K562 (cell line): ENCODE measurements around the gene RCOR2. TPM values are rescaled to one million over a fixed set of nuclear protein-coding genes. Genes with fewer than 3 reads are reported as not detected.

ENCODE experiments used
- ATAC-seq: fragments of 200-7000 bp; cut with Tn5 transposase; 3 replicates; pipeline ENCODE4 v1.9.1; 2020; ENCODE audit warnings: moderate library complexity
- BruUV-seq: library from RNA; stranded (reverse); fragments of 400-500 nt; replicated peaks from 2 replicates; lab custom pipeline; 2021; lab: Mats Ljungman, UMichigan
- CTCF ChIA-PET: fragments of 300-600 bp; formaldehyde crosslinking; extraction: SDS; loops from one replicate; lab custom pipeline; 2021; ENCODE audit warnings: low intra/inter-chr PET ratio; lab: Yijun Ruan, JAX
- POLR2A ChIA-PET: fragments of 300-600, 350-650 bp; sonication (Branson Sonifier 250); formaldehyde crosslinking; extraction: SDS; loops from one replicate; lab custom pipeline; 2021; ENCODE audit warnings: antibody characterized with exemption, inconsistent platforms; lab: Yijun Ruan, JAX
- DNase-seq, 4 experiments: peaks; one replicate each; pipeline versions ENCODE4 v3.0.0 to v3.0.0-alpha.2; 2011 to 2018; ENCODE audit warnings: low spot score in 3 of 4, mixed read lengths in 3 of 4; ENCODE audit errors: extremely low read depth in 1 of 4
- FAIRE-seq: peaks from 2 replicates; lab custom pipeline; 2011; peaks lifted over from hg19 to GRCh38; lab: Jason Lieb, UNC
- H2AFZ ChIP-seq: 2 replicates; pipeline ENCODE4 v1.6.0; 2011; ENCODE audit warnings: low read depth, low read length, control low read depth, inconsistent platforms
- H3K27ac ChIP-seq: fragments of 200-600 bp; 3 replicates; pipeline ENCODE4 v1.8.0; 2011; ENCODE audit warnings: low read depth, mild to moderate bottlenecking, control low read depth, inconsistent platforms, low read length, moderate library complexity, mixed read lengths; ENCODE audit errors: extremely low read depth
- H3K27me3 ChIP-seq, 2 experiments: fragments of 300-600 bp in 1 of 2; 2 replicates in 1 of 2; 3 replicates in 1 of 2; pipeline versions ENCODE4 v1.6.0 to v1.8.0; 2011; ENCODE audit warnings: inconsistent platforms in 2 of 2, low read length in 2 of 2, mild to moderate bottlenecking in 1 of 2, mixed read lengths in 1 of 2, moderate library complexity in 1 of 2; ENCODE audit not compliant: control insufficient read depth in 2 of 2, insufficient read depth in 2 of 2
- H3K36me3 ChIP-seq: fragments of 300-600 bp; 3 replicates; pipeline ENCODE4 v1.8.0; 2011; ENCODE audit warnings: mild to moderate bottlenecking, low read length, inconsistent platforms; ENCODE audit not compliant: control insufficient read depth, insufficient read depth
- H3K4me1 ChIP-seq, 2 experiments: fragments of 200-600 bp in 1 of 2; replicated peaks in 1 of 2; 2 replicates in 1 of 2; 3 replicates in 1 of 2; pipeline versions ENCODE4 v1.5.1 to v1.8.0; 2011; ENCODE audit warnings: inconsistent platforms in 2 of 2, low read length in 2 of 2, mild to moderate bottlenecking in 1 of 2, mixed read lengths in 1 of 2, moderate library complexity in 1 of 2; ENCODE audit not compliant: control insufficient read depth in 2 of 2, insufficient read depth in 2 of 2
- H3K4me2 ChIP-seq: 2 replicates; pipeline ENCODE4 v1.6.1; 2011; ENCODE audit warnings: low read length, control low read depth, inconsistent platforms, mixed read lengths; ENCODE audit not compliant: insufficient read depth
- H3K4me3 ChIP-seq: fragments of 200-600 bp; sonication (generic), shearing (Covaris generic); 2 replicates; pipeline ENCODE4 v1.5.1; 2016; ENCODE audit warnings: control low read depth, inconsistent platforms
- H3K79me2 ChIP-seq: fragments of 200-600 bp; 3 replicates; pipeline ENCODE4 v1.8.0; 2011; ENCODE audit warnings: low read length, inconsistent platforms; ENCODE audit not compliant: control insufficient read depth, insufficient read depth
- H3K9ac ChIP-seq, 2 experiments: 2 replicates each; pipeline versions ENCODE4 v1.6.0 to v1.6.1; 2011; ENCODE audit warnings: low read depth in 2 of 2, low read length in 2 of 2, control low read depth in 1 of 2, inconsistent platforms in 1 of 2, mild to moderate bottlenecking in 1 of 2, mixed read lengths in 1 of 2; ENCODE audit not compliant: insufficient read depth in 1 of 2
- H3K9me1 ChIP-seq: one replicate; pipeline ENCODE4 v1.6.0; 2011; ENCODE audit warnings: inconsistent platforms, mild to moderate bottlenecking, low read length, moderate library complexity; ENCODE audit not compliant: control insufficient read depth, insufficient read depth
- H3K9me3 ChIP-seq: replicated peaks from 2 replicates; pipeline ENCODE4 v1.5.1; 2011; ENCODE audit warnings: low read depth, low read length, inconsistent platforms; ENCODE audit not compliant: control insufficient read depth, insufficient read depth
- H4K20me1 ChIP-seq: replicated peaks from 2 replicates; pipeline ENCODE4 v1.6.1; 2011; ENCODE audit warnings: low read length, inconsistent platforms, mixed read lengths; ENCODE audit not compliant: control insufficient read depth, insufficient read depth
- BACH1 ChIP-seq: fragments of 200-800 bp; sonication (Bioruptor generic); IDR thresholded peaks from 2 replicates; pipeline ENCODE4 v1.6.1; 2016; ENCODE audit warnings: missing genetic modification characterization, missing compliant biosample characterization
- RAD21 ChIP-seq, 2 experiments: fragments of 250-450 bp in 1 of 2; fragments of 450-650 bp in 1 of 2; sonication (Bioruptor Pico) in 1 of 2; formaldehyde crosslinking in 1 of 2; IDR thresholded peaks in 1 of 2; conservative IDR thresholded peaks in 1 of 2; 2 replicates each; pipeline versions ENCODE4 v1.4.0 to v1.8.0; 2020 to 2022; ENCODE audit warnings: mild to moderate bottlenecking in 2 of 2, moderate library complexity in 1 of 2
- RFX5 ChIP-seq: IDR thresholded peaks from 2 replicates; pipeline ENCODE4 v1.6.1; 2011; ENCODE audit warnings: low read depth, mild to moderate bottlenecking, improper control_type of control experiment, low read length
- RUNX1 ChIP-seq: sonication (generic); IDR thresholded peaks from 2 replicates; pipeline ENCODE4 v1.6.1; 2016; ENCODE audit warnings: antibody characterized with exemption, low read depth
- SETDB1 ChIP-seq: IDR thresholded peaks from one replicate; pipeline ENCODE4 v1.6.1; 2012; ENCODE audit warnings: low read length, control low read depth, inconsistent platforms
- WGBS: fragments of 100-300 bp; shearing (Covaris generic); methylation state at CpG from one replicate; pipeline ENCODE4 v1.1.6; 2016; ENCODE audit warnings: low coverage, mixed read lengths; ENCODE audit not compliant: insufficient coverage; ENCODE audit errors: missing lambda C conversion rate; 5-methylcytosine and 5-hydroxymethylcytosine counted together
- in situ Hi-C: fragments of 300-500 bp; cut with MboI; formaldehyde crosslinking; loops from 4 replicates; pipeline ENCODE4 v1.15.0; 2018; ENCODE audit warnings: inconsistent platforms, mixed read lengths
- intact Hi-C: fragments of 100-400 bp; cut with micrococcal nuclease; formaldehyde crosslinking; loops from 2 replicates; pipeline ENCODE4 v1.14.2; 2022
- polyA plus RNA-seq, 8 experiments: library from polyadenylated mRNA; depleted of rRNA in 4 of 8; stranded (reverse) in 5 of 8; unstranded in 3 of 8; fragments of >200 nt; fragmentation: Nextera tagmentation in 2 of 8; fragmentation: Illumina TruSeq in 1 of 8; extraction: Ambion mirVana in 2 of 8; extraction: Trizol in 1 of 8; gene quantifications; 2 replicates each; pipeline versions ENCODE4 v1.2.1 to v1.2.3, GENCODE V29; 2011 to 2014; ENCODE audit warnings: inconsistent platforms in 1 of 8, missing spikeins in 1 of 8
- total RNA-seq, 7 experiments: library from RNA; depleted of rRNA in 6 of 7; stranded (reverse); fragments of >200 nt in 6 of 7; fragmentation: Illumina TruSeq in 2 of 7; extraction: Trizol in 2 of 7; gene quantifications; 2 replicates each; pipeline versions ENCODE4 v1.2.1 to v1.2.3, GENCODE V29; 2011 to 2021; ENCODE audit warnings: low replicate concordance in 1 of 7
- TF ChIP-seq, protein P1 (sequence below): fragments of 250-450 bp; sonication (Bioruptor Pico); IDR thresholded peaks from 2 replicates; pipeline ENCODE4 v1.4.0; 2020; ENCODE audit warnings: mild to moderate bottlenecking, moderate library complexity
- TF ChIP-seq, protein P2 (sequence below), 3 experiments: IDR thresholded peaks in 2 of 3; conservative IDR thresholded peaks in 1 of 3; 2 replicates each; pipeline ENCODE4 v1.5.1; 2011 to 2012; ENCODE audit warnings: low read length in 3 of 3, mild to moderate bottlenecking in 3 of 3, control low read depth in 2 of 3, improper control_type of control experiment in 1 of 3, inconsistent platforms in 1 of 3, low read depth in 1 of 3, mixed read lengths in 1 of 3, moderate library complexity in 1 of 3; ENCODE audit not compliant: insufficient read depth in 2 of 3
- TF ChIP-seq, protein P3 (sequence below): fragments of 450-650 bp; formaldehyde crosslinking; IDR thresholded peaks from 2 replicates; pipeline ENCODE4 v1.4.0; 2020; ENCODE audit warnings: mild to moderate bottlenecking, mixed read lengths

Gene RCOR2
- total and polyA plus RNA-seq, 9 of the 15 experiments (the other 6 are each of a cell fraction or from before 2014, with no cell fraction given) = 0.04 to 6.5 (median 2.5) TPM; not detected in 1

DNA sequence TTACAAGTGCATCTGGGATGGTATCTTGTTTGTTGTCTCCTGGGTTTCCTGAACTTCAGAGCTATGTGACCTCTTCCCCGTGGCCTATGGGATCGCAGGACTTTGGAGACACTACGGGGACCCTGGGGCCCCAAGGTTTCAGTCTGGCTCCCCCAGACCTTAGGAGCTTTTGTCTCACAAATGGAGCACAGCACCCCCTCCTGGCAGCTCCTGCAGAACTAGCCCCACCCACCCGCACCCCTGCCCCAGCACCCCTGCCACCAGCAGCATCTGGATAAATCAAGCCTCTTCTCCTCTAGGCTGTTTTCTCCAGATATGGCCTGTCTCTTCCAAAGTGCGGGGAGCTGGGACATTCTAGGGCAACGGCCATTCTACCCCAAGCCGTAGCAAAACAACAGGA is 10.4 kb downstream of the RCOR2 start:
- Histone ChIP-seq H3K79me2 (no peaks in the 10 kb centered on the region), H3K27ac (no peak overlapping the region), H3K9me1 (no peaks in the 10 kb centered on the region), H3K27me3 (no peaks in the 10 kb centered on the region), H3K9me3 (no peaks in the 10 kb centered on the region), H3K4me3 (no peak overlapping the region), H3K36me3 (peaks cover 80% of the 10 kb centered on the region; the same call in 2 of the 3 replicates), H3K4me1 (peaks cover 0 to 36% of the 10 kb centered on the region in 2 experiments; a peak in 2 of 5 replicates), H2AFZ (no peak overlapping the region), H3K9ac (no peak overlapping the region), H4K20me1 (0 out of 2 replicates have a peak, but pooled peaks cover 11% of the 10 kb centered on the region), H3K4me2 (no peak overlapping the region)
- ChIA-PET POLR2A (interaction anchor here (0.7 to 1.3 kb wide), 4 partner anchors 9 to 279 kb away, joined by 3 to 4 read pairs (median 4); partner anchors contain the start of gene STIP1), CTCF (interaction anchor here (2.2 kb wide), 1 partner anchor 69 kb away, joined by 13 read pairs; no protein-coding TSS in a partner anchor)
- TF ChIP-seq SETDB1 (no peak), BACH1 (tag) (no peak), RUNX1 (no peak), RFX5 (no peak), RAD21 (CRISPR knock-in tag; conservative IDR thresholded peaks at IDR 0.05 in 1 of 2, IDR thresholded peaks at IDR 0.05 in 1 of 2) (peak in 1 of 2 experiments; percentile 14; a peak in 1 of 4 replicates)
- TF ChIP-seq, protein P1, sequence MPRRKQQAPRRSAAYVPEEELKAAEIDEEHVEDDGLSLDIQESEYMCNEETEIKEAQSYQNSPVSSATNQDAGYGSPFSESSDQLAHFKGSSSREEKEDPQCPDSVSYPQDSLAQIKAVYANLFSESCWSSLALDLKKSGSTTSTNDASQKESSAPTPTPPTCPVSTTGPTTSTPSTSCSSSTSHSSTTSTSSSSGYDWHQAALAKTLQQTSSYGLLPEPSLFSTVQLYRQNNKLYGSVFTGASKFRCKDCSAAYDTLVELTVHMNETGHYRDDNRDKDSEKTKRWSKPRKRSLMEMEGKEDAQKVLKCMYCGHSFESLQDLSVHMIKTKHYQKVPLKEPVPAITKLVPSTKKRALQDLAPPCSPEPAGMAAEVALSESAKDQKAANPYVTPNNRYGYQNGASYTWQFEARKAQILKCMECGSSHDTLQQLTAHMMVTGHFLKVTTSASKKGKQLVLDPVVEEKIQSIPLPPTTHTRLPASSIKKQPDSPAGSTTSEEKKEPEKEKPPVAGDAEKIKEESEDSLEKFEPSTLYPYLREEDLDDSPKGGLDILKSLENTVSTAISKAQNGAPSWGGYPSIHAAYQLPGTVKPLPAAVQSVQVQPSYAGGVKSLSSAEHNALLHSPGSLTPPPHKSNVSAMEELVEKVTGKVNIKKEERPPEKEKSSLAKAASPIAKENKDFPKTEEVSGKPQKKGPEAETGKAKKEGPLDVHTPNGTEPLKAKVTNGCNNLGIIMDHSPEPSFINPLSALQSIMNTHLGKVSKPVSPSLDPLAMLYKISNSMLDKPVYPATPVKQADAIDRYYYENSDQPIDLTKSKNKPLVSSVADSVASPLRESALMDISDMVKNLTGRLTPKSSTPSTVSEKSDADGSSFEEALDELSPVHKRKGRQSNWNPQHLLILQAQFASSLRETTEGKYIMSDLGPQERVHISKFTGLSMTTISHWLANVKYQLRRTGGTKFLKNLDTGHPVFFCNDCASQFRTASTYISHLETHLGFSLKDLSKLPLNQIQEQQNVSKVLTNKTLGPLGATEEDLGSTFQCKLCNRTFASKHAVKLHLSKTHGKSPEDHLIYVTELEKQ = no peak
- TF ChIP-seq, protein P2, sequence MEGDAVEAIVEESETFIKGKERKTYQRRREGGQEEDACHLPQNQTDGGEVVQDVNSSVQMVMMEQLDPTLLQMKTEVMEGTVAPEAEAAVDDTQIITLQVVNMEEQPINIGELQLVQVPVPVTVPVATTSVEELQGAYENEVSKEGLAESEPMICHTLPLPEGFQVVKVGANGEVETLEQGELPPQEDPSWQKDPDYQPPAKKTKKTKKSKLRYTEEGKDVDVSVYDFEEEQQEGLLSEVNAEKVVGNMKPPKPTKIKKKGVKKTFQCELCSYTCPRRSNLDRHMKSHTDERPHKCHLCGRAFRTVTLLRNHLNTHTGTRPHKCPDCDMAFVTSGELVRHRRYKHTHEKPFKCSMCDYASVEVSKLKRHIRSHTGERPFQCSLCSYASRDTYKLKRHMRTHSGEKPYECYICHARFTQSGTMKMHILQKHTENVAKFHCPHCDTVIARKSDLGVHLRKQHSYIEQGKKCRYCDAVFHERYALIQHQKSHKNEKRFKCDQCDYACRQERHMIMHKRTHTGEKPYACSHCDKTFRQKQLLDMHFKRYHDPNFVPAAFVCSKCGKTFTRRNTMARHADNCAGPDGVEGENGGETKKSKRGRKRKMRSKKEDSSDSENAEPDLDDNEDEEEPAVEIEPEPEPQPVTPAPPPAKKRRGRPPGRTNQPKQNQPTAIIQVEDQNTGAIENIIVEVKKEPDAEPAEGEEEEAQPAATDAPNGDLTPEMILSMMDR (IDR thresholded peaks at IDR 0.05 in 2 of 3, conservative IDR thresholded peaks at IDR 0.05 in 1 of 3; ENCODE audit: insufficient read depth in 2 of 3, low read depth in 1 of 3, low read length in 3 of 3) = peak; percentile 22 to 42 (median 36); a peak in 4 of 6 replicates
- TF ChIP-seq, protein P3, sequence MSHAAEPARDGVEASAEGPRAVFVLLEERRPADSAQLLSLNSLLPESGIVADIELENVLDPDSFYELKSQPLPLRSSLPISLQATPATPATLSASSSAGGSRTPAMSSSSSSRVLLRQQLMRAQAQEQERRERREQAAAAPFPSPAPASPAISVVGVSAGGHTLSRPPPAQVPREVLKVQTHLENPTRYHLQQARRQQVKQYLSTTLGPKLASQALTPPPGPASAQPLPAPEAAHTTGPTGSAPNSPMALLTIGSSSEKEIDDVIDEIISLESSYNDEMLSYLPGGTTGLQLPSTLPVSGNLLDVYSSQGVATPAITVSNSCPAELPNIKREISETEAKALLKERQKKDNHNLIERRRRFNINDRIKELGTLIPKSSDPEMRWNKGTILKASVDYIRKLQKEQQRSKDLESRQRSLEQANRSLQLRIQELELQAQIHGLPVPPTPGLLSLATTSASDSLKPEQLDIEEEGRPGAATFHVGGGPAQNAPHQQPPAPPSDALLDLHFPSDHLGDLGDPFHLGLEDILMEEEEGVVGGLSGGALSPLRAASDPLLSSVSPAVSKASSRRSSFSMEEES (CRISPR knock-in tag) = no peak
- FAIRE-seq = no peak
- peak; percentile 52 to 71 (median 66) for DNase-seq
- BruUV-seq = no TSS peak
- 88% methylated on average over 7 of the region's 7 CpGs for WGBS
- in situ Hi-C loops (no loop called here), intact Hi-C loops (loop anchor here (1.0 kb wide), 1 partner anchor 69 kb away; no protein-coding TSS in a partner anchor)
- peak; percentile 51 for ATAC-seq
